ENCODE data around the gene NCEH1. TPM values are rescaled to one million over a fixed set of nuclear protein-coding genes. Genes with fewer than 3 reads are reported as not detected.
A peak's percentile ranks its signal among the peaks of the same experiment; 100 is the strongest.
"Not testable (repeated sequence)": the region's sequence is repeated elsewhere in the genome, so short reads cannot be mapped to it uniquely, and the experiment has no call there.

The NCEH1 gene
- total RNA-seq, 1 donor from 2014 or later, result 2.3 TPM

DNA sequence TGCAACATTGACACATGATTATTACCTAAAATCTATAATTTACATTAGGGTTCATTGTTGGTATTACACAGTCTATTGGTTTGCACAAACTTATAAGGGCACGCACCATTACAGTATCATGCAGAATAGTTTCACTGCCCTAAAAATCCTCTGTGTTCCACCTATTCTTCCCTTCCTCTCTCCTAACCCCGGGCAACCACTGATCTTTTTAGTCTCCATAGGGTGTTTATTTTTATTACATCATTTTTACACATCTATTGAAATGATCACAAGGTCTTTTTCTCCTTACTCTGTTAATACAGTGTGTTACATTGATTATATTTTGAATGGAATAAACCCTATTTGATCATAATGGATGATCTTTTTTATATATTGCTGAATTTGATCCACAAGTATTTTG, 24.1 kb upstream of the NCEH1 start:
- no peak overlapping the region for H3K27ac Mint-ChIP-seq (ENCODE audit: unreplicated experiment)
- H3K9me3 Mint-ChIP-seq, result peaks cover 3% of the 10 kb centered on the region
- H3K36me3 Mint-ChIP-seq (ENCODE audit: low read depth), result no peaks in the 10 kb centered on the region
- TF ChIP-seq CTCF (conservative IDR thresholded peaks at IDR 0.05), result no peak
- no peaks in the 10 kb centered on the region for H3K27me3 Mint-ChIP-seq (ENCODE audit: low read depth)
- H3K4me3 Mint-ChIP-seq, result no peak overlapping the region
- H3K4me1 Mint-ChIP-seq, result no peaks in the 10 kb centered on the region
- DNase-seq (ENCODE audit: low read depth, low spot score), result no peak

DNA sequence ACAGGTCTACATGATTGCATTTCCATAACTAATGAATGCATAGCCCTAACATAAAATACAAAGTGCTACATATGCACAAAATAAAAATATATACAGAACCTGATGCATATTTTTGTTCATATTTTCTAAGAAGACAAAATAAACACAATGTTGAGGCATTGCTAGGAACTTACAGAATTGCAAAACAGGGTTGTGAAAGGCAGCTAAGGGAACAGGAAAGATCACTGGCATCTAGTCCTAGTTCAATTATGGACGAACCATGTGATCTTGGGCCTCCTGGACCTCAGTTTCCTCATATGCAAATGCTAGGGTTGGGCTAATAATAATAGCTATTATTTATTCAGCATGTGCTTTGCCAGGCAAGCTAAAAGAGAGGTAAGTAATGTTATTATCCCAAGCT, 15.5 kb upstream of the NCEH1 start:
- no peak overlapping the region for H3K27ac Mint-ChIP-seq (ENCODE audit: unreplicated experiment)
- no peaks in the 10 kb centered on the region for H3K27me3 Mint-ChIP-seq (ENCODE audit: low read depth)
- no peak overlapping the region for H3K4me3 Mint-ChIP-seq
- peaks cover 4% of the 10 kb centered on the region for H3K9me3 Mint-ChIP-seq
- H3K36me3 Mint-ChIP-seq (ENCODE audit: low read depth), result no peaks in the 10 kb centered on the region
- no peaks in the 10 kb centered on the region for H3K4me1 Mint-ChIP-seq
- no peak for TF ChIP-seq CTCF (conservative IDR thresholded peaks at IDR 0.05)
- DNase-seq (ENCODE audit: low read depth, low spot score), result no peak

GRCh38 chr3:172722536-172723040, 11.7 kb upstream of the NCEH1 start:
- H3K4me3 Mint-ChIP-seq, result not testable (repeated sequence)

GRCh38 chr3:172717493-172718088, 6.7 kb upstream of the NCEH1 start:
- H3K9me3 Mint-ChIP-seq, result peaks cover 9% of the 10 kb centered on the region
- H3K36me3 Mint-ChIP-seq (ENCODE audit: low read depth), result peaks cover 6% of the 10 kb centered on the region
- H3K27ac Mint-ChIP-seq (ENCODE audit: unreplicated experiment), result no peak overlapping the region
- no peaks in the 10 kb centered on the region for H3K4me1 Mint-ChIP-seq
- TF ChIP-seq CTCF (conservative IDR thresholded peaks at IDR 0.05), result peak; percentile 40
- no peak for DNase-seq (ENCODE audit: low read depth, low spot score)
- no peaks in the 10 kb centered on the region for H3K27me3 Mint-ChIP-seq (ENCODE audit: low read depth)
- H3K4me3 Mint-ChIP-seq, result no peak overlapping the region

More at GRCh38 chr3:172722536-172723040, 11.7 kb upstream of the NCEH1 start:
- DNase-seq (ENCODE audit: low read depth, low spot score); H3K27me3 Mint-ChIP-seq (ENCODE audit: low read depth); H3K27ac Mint-ChIP-seq (ENCODE audit: unreplicated experiment); H3K36me3 Mint-ChIP-seq (ENCODE audit: low read depth); H3K4me1 Mint-ChIP-seq: not testable (repeated sequence)
- peaks cover 11% of the 10 kb centered on the region for H3K9me3 Mint-ChIP-seq

- Mint-ChIP-seq H3K27me3 (ENCODE audit: low read depth) (no peaks in the 10 kb centered on the region), H3K4me1 (no peaks in the 10 kb centered on the region), H3K36me3 (ENCODE audit: low read depth) (peaks cover 6% of the 10 kb centered on the region), H3K27ac (ENCODE audit: unreplicated experiment) (no peak overlapping the region), H3K9me3 (peaks cover 9% of the 10 kb centered on the region), H3K4me3 (no peak overlapping the region)
- TF ChIP-seq CTCF (conservative IDR thresholded peaks at IDR 0.05), result no peak
- DNase-seq (ENCODE audit: low read depth, low spot score), result no peak
Measured at GRCh38 chr3:172716476-172716875, 5.6 kb upstream of the NCEH1 start.

DNA sequence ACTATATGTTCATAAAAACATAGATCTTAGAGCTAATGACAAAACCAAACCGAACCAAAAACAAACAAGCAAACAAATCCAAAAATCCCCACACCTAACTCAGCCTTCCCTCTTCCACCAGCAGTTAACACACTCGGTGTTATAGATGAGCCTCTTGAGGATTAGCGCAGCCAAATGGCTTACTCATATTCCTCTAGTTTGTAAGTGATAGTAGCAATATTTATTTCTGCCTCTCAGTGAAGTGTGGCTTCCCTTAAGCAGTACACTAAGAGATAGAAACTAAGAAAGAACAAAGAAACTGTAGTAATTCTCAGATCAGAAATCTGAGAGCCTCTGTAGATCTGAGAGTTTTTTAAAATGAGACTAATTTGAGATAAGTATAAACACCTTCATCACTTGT, 2.4 kb upstream of the NCEH1 start:
- Mint-ChIP-seq H3K36me3 (ENCODE audit: low read depth) (no peaks in the 10 kb centered on the region), H3K9me3 (peaks cover 2% of the 10 kb centered on the region), H3K27me3 (ENCODE audit: low read depth) (no peaks in the 10 kb centered on the region), H3K4me3 (peak overlapping the region; percentile 15), H3K4me1 (peaks cover 15% of the 10 kb centered on the region), H3K27ac (ENCODE audit: unreplicated experiment) (no peak overlapping the region)
- DNase-seq (ENCODE audit: low read depth, low spot score), result no peak
- TF ChIP-seq CTCF (conservative IDR thresholded peaks at IDR 0.05), result no peak

Data from neural crest cell (in vitro differentiated cells).